ENCODE results near the gene WAPL.
A peak's percentile ranks its signal among the peaks of the same experiment; 100 is the strongest.
"Not testable (repeated sequence)": the region's sequence is repeated elsewhere in the genome, so short reads cannot be mapped to it uniquely, and the experiment has no call there.

WAPL gene, protein sequence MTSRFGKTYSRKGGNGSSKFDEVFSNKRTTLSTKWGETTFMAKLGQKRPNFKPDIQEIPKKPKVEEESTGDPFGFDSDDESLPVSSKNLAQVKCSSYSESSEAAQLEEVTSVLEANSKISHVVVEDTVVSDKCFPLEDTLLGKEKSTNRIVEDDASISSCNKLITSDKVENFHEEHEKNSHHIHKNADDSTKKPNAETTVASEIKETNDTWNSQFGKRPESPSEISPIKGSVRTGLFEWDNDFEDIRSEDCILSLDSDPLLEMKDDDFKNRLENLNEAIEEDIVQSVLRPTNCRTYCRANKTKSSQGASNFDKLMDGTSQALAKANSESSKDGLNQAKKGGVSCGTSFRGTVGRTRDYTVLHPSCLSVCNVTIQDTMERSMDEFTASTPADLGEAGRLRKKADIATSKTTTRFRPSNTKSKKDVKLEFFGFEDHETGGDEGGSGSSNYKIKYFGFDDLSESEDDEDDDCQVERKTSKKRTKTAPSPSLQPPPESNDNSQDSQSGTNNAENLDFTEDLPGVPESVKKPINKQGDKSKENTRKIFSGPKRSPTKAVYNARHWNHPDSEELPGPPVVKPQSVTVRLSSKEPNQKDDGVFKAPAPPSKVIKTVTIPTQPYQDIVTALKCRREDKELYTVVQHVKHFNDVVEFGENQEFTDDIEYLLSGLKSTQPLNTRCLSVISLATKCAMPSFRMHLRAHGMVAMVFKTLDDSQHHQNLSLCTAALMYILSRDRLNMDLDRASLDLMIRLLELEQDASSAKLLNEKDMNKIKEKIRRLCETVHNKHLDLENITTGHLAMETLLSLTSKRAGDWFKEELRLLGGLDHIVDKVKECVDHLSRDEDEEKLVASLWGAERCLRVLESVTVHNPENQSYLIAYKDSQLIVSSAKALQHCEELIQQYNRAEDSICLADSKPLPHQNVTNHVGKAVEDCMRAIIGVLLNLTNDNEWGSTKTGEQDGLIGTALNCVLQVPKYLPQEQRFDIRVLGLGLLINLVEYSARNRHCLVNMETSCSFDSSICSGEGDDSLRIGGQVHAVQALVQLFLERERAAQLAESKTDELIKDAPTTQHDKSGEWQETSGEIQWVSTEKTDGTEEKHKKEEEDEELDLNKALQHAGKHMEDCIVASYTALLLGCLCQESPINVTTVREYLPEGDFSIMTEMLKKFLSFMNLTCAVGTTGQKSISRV (N-terminal part only)

DNA sequence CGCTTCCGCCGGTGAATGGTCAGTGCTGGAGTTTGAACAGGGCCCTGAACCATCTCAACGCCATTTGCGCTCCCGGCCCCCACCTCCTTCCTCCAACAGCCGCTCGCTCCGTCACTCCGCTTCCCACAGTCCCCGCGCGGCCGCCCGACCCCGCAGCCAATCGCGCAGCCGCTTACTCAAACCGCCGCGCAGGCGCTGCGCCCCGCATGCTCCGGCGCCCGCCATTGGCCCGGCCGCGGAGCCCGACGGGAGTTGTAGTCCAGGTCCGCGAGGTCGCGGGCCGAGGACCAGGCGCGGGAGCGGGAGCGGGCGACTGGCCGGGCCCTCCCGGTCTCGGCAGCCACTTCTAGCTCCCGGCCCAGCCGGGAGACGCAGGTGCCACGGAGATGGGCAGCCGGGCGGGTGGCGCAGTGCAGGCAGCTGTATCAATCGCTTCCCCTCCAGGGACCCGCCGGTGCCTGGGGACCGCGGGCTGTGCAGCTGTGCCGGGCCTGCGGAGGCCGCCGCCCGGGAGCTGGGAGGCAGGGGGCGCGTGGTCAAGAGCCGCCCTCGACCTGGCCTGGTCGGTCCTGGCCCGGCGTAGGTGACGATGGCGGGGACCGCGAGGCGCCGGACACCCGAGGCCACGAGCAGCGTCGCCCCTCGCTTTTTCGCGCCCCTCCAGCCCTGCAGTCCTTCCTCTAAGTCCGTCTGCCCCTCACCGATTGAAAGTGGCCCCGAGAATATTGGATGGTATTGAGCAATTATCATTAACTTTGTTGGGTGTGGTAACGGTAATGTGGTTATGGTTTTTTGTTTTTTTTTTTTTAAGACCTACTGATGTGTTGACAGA, at the start of gene WAPL:
Gene WAPL (minus strand): TSS at position 115 of the 832 bp plus-strand sequence. CDS start 3,723 bp downstream, outside the sequence.
- peak; percentile 85 for DNase-seq (ENCODE audit: low read depth)

DNA sequence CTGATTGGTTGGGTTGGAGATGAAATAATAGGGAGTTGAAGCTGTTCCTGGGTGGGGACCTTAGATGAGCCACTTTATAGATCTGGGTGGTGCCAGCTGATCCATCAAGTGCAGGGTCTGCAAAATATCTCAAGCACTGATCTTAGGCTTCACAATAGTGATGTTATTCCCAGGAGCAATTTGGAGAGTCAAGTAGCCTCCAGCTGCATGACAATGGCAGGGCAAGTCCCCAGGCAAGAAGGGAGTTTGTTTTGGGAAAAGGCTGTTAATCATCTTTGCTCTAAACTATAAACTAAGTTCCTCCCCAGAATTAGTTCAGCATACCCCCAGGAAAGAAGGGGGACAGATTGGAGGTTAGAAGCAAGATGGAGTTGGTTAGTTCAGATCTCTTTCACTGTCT, 47.7 kb upstream of the WAPL start:
- no peak for DNase-seq (ENCODE audit: low read depth)

DNA sequence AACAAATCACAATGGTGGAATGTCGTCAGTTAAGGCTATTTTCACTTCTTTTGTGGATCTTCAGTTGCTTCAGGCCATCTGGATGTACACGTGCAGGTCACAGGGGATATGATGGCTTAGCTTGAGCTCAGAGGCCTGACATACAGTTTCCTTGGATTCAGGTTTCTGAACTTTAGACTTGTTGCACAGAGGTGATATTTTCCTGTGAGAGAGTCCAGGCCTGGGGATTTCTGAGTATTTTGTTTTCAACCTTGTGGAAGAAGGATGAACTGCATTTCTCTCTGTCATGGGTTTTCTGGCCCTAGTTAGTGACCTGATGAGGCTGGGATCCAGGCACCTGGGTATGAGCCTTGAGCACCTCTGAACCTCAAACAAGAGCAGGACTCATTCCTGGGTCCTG, 44.9 kb upstream of the WAPL start:
- not testable (repeated sequence) for DNase-seq (ENCODE audit: low read depth)

DNA sequence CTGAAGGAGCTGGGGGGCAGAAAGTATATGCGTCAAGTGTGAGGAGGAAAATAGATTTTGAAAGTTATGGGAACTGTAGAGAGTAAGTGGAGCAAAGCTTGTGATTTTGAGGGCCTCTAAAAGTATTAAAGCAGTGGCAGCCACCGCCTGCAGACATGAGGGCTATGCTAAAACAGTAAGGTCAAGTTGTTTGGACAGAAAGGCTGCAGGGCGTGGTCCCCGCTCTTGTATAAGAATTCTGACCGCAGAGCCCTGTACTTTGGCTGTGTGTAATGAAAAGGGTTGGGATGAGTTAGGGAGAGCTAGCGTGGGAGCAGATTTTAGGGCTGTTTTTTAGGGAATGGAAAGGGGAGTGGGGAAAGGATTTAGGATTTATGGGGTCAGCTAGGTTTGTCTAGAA, 41.7 kb upstream of the WAPL start:
- DNase-seq (ENCODE audit: low read depth): not testable (repeated sequence)

DNA sequence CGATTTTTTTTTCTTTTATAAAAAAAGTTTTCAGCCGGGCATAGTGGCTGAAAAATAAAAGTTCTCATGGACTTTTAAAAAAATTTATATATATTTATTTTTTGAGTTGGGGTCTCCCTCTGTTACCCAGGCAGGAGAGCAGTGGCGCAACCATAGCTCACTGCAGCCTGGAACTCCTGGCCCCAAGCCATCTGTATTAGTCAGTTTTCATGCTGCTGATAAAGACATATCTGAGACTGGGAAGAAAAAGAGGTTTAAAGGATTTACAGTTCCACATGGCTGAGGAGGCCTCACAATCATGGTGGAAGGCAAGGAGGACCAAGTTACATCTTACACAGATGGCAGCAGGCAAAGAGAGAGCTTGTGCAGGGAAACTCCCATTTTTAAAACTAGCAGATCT, 37.1 kb upstream of the WAPL start:
- DNase-seq (ENCODE audit: low read depth): not testable (repeated sequence)

DNA sequence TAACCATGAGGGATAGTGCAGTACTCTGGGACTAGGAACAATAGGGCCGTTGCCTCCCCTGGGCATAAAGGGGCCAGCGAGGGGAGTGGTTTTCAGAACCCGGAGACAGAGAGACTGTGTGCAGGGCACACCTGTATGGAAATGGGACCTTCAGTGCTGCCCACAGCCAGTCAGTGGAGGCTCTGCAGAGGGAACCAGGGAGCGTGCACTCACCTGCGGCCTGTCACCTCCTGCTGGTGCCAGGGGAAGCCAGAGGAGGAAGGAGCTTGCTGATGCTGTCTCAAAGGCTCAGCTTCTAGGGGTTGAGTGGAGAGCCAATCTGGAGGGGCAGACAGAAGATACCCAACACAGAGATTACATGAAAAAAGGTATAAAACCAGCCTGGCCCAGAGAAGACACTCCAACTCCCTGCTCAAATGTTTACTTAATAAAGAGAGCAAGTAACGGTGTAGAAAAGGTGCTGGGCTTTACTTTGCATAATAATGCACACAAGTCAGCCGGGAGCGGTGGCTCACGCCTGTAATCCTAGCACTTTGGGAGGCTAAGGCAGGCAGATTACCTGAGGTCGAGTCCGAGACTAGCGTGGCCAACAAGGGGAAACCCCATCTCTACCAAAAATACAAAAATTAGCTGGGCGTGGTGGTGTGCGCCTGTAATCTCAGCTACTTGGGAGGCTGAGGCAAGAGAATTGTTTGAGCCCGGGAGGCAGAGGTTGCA, 35.5 kb upstream of the WAPL start:
- DNase-seq (ENCODE audit: low read depth): no peak

DNA sequence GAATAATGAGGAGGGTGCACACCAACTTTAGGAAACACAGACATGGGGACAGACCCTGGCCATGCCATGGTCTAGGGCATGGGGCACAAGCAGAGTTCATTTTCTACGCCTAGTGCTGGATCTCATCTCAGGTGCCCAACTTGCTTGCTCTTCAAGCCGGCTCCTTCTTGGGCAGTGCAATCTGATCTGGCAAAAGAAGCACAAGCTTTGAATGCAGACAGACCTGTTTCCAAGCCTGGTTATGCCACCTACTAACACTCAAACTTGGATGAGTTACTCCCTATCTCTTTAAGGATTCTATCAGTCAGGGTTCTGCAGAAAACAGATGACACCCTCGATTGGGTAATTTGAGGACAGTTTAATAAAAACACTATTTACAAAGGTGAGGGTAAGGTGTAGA, 34.9 kb upstream of the WAPL start:
- DNase-seq (ENCODE audit: low read depth): no peak

DNA sequence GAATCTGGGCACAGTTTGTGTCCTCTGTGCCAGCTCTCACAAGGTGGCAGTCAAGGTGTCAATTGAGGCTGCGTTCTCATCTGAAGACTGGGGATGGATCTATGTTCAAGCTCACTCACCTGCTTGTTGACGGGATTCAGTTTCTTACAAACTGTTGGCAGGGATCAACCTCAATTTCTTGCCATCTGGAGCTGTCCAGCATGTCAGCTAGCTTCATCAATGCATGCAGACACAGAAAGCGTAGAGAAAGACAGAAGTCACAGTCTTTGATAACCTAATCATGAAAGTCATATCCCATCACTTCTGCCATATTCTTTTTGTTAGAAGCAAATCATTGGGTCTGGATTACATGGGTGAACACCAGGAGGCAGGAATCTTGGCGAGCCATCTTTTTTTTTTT, 32.0 kb upstream of the WAPL start:
- no peak for DNase-seq (ENCODE audit: low read depth)

DNA sequence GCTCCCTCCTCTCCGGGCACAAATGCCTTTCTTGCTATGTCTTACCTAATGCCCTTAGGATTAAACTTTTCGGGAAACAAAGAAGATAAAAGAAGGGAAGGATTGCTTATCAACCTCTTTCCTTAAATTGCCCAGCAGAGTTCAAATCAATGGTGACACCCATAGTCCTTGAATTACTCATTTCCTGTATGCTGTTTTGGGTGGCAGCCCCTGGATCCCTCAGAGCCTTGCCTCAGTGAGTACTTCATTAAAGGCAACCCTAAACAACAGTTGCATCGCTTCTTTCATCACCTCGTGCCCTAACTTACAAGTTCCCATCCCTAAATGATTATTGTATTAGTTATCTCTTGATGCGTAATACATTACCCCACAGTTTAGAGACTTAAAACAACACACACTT, 31.6 kb upstream of the WAPL start:
- no peak for DNase-seq (ENCODE audit: low read depth)

DNA sequence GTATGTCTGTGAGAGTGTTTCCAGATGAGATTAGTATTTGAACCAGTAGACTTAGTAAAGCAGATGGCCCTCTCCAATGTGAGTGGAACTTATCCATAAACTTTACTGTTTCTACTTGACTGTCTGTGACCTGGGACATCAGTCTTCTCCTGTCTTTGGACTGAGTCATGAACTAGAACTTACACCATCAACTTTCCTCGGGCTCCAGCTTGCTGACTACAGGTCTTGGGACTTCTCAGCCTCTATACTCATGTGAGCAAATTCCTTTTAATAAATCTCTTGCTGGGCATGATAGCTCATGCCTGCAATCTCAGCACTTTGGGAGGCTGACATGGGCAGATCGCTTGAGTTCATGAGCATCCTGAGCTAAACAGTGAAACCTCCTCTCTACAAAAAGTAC, 25.7 kb upstream of the WAPL start:
- DNase-seq (ENCODE audit: low read depth): no peak

DNA sequence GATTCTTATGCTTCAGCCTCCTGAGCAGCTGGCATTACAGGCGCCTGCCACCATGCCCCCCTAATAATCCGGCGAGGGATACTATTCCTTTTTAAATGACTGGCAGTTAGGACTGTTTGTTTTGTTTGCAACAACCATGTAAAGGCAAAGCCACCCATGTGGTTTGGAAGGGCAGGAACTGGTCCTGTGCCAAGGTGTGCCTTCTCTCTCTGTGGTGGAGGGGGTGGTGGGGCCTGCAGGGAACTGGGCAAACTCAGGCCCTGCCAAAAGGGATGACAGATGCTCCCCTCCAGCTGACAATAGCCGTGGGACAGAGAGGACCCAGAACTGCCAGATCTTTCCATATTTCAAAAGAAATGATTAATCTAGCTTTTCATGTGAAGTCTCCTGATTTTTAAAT, 23.5 kb upstream of the WAPL start:
- DNase-seq (ENCODE audit: low read depth): no peak

DNA sequence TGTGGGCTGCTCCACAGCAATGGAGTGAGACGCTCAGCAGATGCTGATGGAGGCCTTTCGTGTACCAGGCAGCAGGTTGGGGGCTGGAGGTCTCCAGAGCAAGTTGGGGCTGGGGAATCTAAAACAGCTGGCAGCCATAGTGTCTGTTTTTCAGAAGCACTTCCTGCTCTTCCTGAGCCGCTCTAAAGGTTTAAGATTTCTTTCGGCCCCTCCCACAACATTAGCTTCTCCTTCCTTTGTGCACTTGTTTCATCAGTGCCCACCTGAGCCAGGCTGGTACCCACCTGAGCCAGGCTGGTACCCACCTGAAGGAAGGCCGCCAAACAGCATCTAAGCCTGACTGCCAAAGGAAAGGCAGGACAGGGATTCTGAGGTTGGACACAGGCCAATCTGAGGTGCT, 18.4 kb upstream of the WAPL start:
- DNase-seq (ENCODE audit: low read depth): no peak

DNA sequence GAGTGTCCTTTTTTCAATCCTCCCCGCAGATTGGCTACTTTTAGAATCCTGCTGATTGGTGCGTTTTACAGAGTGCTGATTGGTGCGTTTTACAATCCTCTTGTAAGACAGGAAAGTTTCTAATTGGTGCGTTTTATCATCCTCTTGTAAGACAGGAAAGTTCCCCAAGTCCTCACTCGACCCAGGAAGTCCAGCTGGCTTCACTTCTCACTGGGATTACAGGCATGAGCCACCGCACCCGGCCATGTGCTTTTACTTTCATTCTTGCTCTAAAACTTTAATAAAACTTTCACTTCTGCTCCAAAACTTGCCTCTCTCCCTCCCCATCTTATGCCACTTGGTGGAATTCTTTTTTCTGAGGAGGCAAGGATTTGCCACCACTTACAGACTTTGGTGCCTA, 17.0 kb upstream of the WAPL start:
- no peak for DNase-seq (ENCODE audit: low read depth)

DNA sequence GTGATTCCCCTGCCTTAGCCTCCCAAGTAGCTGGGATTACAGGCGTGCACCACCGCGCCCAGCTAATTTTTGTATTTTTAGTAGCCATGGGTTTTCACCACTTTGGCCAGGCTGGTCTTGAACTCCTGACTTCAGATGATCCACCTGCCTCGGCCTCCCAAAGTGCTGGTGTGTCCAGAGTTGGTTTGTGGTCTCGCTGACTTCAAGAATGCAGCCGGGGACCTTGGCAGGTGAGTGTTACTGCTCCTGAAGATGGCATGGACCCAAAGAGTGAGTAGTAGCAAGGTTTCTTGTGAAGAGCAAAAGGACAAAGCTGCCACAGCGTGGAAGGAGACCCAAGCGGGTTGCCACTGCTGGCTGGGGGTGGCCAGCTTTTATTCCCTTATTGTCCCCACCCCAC, 16.4 kb upstream of the WAPL start:
- DNase-seq (ENCODE audit: low read depth): not testable (repeated sequence)

DNA sequence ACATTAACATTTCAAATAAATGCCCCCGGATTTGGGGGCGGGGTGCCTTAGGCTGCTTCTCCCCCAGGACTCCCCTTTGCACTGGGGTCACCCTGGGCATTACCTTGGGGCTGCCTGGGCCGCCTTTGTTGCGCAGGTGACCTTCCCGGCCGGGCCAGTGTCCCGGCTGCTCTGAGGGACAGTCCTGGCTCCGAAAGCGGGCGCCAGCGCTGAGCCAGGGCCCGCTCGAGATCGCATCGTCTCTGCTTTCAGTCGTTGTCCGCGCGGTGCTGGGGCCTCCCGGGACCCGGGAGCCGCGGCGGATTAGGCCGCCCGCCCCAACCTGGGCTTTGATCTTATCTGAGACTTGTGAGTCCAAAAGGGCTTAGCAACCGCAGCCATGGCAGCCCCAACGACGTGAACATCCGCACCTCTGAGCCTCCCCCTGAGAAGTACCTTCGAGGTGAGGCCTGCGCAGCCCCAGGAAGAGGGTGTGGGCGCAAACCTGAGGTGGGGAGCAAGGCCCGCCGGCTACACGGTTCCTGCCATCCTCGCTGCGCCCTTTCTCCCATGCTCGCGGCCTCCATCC, 14.8 kb upstream of the WAPL start:
- DNase-seq (ENCODE audit: low read depth): no peak

DNA sequence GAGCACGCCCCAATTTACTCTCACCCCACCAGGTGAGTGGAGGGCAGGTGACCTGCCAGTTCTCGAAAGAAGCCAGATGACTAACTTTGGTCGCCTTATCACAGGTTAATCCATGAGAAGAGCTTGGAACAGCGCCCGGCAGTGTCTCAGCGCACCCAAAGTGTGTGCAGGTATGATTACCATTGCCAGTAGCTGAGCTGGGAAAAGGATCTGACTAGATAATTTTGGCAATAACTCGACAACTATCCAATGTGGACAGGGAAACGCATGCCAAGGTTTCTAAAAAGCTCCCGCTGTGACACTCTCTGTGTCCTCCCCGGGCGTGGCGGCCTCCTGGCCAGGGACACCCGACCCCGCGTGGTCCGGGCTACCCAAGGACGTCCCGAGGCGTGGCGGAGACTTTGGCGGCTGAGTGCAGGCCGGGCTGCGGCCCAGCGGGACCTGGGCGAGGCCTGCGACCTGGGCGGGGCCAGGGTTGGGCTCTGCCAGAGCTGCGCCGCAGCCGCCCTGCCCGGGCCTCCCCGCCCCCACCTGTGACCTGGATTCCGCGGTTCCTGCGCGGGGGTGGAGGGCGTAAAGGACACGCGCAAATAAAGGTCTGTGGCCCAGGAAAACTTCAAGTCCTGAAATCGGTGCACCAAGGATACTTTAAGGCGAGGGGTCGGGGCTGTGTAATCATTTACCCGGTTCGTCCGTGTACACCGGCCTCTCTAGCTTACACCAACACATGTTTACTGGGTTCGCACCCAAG, 13.7 kb upstream of the WAPL start:
- no peak for DNase-seq (ENCODE audit: low read depth)

DNA sequence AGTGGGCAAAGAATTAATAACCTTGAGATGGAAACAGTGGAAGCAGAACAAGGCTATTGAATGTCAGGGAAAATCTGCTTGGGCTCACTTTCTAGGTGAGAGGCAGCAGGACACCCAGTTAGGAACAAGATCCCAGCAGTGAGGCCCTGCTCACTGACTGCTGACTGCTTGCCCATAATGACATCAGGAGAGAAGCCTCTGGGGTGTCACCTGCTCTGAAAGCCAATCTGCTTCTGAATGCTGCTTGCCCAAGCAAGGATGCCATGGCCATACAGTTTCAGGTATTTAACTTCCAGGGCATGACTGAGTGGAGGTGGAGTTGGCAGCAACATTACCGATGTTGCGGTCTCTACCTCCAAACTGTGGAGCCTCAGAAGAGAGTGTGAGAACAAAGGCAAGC, 11.7 kb upstream of the WAPL start:
- DNase-seq (ENCODE audit: low read depth): no peak

DNA sequence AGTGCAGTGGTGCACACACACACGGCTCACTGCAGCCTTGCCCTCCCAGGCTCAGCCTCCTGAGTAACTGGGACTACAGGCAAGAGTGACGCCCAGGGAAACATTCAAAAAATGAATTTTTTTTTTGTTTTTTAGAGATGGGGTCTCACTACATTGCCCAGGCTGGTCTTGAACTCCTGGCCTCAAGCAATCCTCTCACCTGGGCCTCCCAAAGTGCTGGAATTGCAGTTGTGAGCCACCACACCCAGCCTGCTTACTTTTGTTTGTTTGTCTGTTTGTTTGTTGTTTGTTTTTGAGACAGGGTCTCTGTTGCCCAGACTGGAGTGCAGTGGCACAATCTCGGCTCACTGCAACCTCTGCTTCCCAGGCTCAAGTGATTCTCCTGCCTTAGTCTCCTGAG, 7.1 kb upstream of the WAPL start:
- DNase-seq (ENCODE audit: low read depth): not testable (repeated sequence)

DNA sequence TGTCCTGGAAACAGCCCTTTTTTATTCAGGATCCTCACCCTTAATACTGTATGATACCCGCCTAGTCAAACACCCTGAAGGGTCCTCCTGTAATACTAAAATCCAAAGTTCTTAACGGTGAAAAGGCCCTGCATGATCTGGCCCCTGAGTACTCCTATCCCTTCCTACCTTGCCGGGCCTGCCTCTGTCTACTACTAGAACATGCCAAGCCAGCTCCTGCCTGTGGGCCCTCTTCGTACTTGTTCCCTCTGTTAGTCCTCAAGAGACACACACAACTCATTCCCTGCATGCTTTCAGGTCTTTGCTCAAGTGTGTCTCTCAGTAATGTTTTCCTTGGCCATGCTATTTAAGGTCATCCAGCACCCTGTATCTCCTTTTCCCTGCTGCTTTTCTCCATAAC, 5.0 kb upstream of the WAPL start:
- DNase-seq (ENCODE audit: low read depth): no peak

DNA sequence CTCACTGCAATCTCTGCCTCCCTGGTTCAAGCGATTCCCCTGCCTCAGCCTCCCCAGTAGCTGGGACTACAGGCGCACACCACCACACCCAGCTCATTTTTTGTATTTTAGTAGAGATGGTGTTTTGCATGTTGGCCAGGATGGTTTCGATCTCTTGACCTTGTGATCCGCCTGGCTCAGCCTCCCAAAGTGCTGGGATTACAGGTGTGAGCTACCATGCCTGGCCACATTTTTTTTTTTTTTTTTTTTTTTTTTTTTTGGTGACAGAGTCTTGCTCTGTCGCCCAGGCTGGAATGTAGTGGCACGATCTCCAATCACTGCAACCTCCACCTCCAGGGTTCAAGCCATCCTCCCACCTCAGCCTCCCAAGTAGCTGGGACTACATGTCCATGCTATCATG, 4.1 kb upstream of the WAPL start:
- DNase-seq (ENCODE audit: low read depth): not testable (repeated sequence)

All from stimulated activated CD8-positive, alpha-beta memory T cell treated with anti-CD3 and anti-CD28 coated beads, Interleukin-7, amount 100 ng/mL, for 24 hours (primary cell).